HTERT RPE-1 (cell line): ENCODE measurements around the gene FGG.

ENCODE experiments used
- in situ Hi-C: fragments of 300-500 bp; cut with MboI; formaldehyde crosslinking; loops from 4 replicates; pipeline ENCODE4 v1.14.3; 2020; ENCODE audit warnings: low sequenced_read_pairs

The FGG gene

DNA sequence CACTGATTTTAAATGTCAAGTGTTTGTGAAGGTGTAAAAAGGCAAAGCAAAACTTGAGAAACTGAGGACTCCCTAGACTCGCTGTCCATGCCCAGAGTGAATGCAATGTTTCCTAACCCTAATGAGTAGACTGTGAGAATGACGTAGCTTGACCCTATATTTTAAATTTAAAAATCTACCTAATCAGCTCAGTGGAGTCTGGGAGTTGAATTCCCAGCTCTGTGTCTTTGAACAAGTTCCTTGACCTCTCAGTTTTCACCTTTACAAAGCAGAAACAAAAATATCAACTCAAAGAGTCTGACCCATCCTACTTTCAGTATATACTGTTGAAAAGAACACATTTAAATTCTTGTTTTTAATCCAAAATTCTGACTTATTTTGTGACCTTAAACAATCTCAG, 24.3 kb downstream of the FGG start:
- in situ Hi-C loops, result no loop called here

- in situ Hi-C loops, result no loop called here
These were observed 26.0 kb downstream of the FGG start for GRCh38 chr4:154586296-154587033.

- in situ Hi-C loops, result no loop called here
These were observed 27.0 kb downstream of the FGG start for GRCh38 chr4:154585369-154586018.

GRCh38 chr4:154584259-154584658, 28.2 kb downstream of the FGG start:
- in situ Hi-C loops, result no loop called here

DNA sequence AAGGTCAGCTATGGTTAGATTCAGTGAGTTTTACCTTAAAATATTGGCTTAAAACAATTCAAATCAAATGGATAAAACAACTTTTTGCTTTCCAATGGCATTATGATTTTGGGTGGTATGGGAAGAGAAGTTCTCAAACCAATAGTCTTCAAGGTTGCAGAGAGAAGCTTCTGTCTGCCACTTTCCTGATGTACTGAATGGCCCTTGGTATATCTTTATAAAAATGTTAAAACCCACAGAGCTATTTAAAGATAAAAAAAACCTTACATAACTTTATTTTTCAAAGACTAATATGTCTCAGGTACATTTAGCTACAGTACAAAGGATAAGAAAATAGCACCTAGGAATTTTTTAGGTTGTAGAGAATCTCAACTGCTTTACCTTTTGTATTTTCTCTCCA, 28.8 kb downstream of the FGG start:
- in situ Hi-C loops, result no loop called here

- in situ Hi-C loops, result no loop called here
These were observed 29.2 kb downstream of the FGG start for GRCh38 chr4:154583230-154583629.

- in situ Hi-C loops, result no loop called here
These were observed 29.7 kb downstream of the FGG start for GRCh38 chr4:154582723-154583122.

DNA sequence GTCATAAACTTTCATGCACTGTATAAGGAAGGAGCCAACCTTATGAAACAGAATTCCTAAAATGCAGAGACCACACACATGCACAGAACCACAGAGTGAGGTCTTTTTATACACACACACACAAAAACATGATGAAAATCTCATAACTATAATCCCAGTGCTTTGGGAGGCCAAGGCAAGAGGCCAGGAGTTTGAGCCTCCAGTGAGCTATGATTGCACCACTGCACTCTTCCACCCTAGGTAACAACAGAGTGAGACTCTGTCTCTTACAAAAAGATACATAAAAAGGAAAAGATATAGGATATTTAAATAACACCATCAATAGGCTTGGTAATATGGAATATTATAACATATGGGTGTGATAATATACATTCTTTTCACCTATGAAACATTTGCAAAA, 32.5 kb downstream of the FGG start:
- in situ Hi-C loops, result no loop called here

DNA sequence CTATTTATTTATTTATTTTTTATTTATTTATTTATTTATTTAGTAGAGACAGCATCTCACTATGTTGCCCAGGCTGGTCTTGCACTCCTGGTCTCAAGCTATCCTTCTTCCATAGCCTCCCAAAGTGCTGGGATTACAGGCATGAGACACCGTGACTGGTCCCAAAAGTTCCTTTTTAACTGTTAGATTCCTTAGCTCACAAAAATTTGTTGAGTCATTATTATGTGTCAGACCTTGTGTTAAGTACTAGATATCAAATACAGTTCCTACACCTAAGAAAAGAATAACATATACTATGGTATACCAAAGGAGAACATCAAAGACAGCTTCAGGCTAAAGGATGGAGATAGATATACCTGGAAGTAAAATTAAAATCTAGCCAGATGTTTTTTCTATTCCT, 33.5 kb downstream of the FGG start:
- in situ Hi-C loops, result no loop called here

DNA sequence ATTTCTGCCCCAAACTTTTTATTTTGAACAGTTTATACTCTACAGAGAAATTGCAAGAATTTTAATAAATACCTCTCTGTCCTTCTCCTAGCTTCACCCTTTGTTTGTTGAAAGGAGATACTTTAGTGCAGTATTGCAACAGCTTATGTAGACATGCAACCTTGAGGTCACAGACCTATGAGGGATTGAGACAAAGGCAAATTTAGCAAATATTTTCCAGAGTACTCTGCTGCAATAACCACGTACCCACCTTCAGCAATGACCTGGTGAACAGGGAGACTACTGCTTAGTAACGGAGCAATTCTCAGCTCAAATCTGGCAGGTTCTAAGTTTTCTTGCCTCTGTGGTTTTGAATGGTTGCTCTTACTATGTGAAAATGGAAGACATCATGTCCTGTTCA, 35.1 kb downstream of the FGG start:
- in situ Hi-C loops, result no loop called here

- in situ Hi-C loops, result no loop called here
These were observed 38.1 kb downstream of the FGG start for GRCh38 chr4:154574311-154574710.

- in situ Hi-C loops, result no loop called here
These were observed 39.1 kb downstream of the FGG start for GRCh38 chr4:154573190-154573870.

DNA sequence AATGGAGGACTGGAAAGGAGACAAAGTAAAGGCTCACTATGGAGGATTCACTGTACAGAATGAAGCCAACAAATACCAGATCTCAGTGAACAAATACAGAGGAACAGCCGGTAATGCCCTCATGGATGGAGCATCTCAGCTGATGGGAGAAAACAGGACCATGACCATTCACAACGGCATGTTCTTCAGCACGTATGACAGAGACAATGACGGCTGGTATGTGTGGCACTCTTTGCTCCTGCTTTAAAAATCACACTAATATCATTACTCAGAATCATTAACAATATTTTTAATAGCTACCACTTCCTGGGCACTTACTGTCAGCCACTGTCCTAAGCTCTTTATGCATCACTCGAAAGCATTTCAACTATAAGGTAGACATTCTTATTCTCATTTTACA, 42.9 kb downstream of the FGG start:
- in situ Hi-C loops, result no loop called here

DNA sequence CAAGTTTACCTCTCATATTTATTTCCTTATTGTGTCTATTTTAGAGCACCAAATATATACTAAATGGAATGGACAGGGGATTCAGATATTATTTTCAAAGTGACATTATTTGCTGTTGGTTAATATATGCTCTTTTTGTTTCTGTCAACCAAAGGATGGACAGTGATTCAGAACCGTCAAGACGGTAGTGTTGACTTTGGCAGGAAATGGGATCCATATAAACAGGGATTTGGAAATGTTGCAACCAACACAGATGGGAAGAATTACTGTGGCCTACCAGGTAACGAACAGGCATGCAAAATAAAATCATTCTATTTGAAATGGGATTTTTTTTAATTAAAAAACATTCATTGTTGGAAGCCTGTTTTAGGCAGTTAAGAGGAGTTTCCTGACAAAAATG, 43.4 kb downstream of the FGG start:
- in situ Hi-C loops, result no loop called here

GRCh38 chr4:154566639-154567204, 45.7 kb downstream of the FGG start:
- in situ Hi-C loops, result no loop called here

DNA sequence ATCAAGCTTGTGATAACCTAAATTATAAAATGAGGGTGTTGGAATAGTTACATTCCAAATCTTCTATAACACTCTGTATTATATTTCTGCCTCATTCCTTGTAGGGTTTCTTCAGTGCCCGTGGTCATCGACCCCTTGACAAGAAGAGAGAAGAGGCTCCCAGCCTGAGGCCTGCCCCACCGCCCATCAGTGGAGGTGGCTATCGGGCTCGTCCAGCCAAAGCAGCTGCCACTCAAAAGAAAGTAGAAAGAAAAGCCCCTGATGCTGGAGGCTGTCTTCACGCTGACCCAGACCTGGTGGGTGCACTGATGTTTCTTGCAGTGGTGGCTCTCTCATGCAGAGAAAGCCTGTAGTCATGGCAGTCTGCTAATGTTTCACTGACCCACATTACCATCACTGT, 46.8 kb downstream of the FGG start:
- in situ Hi-C loops, result no loop called here

- in situ Hi-C loops, result no loop called here
These were observed 48.1 kb downstream of the FGG start for GRCh38 chr4:154564311-154564710.

GRCh38 chr4:154562697-154563254, 49.7 kb downstream of the FGG start, which contains the start of gene FGB:
Gene FGB, plus strand, starts transcription at chr4:154563011. Its CDS starts 8 bp downstream, at chr4:154563019.
- in situ Hi-C loops, result no loop called here

DNA sequence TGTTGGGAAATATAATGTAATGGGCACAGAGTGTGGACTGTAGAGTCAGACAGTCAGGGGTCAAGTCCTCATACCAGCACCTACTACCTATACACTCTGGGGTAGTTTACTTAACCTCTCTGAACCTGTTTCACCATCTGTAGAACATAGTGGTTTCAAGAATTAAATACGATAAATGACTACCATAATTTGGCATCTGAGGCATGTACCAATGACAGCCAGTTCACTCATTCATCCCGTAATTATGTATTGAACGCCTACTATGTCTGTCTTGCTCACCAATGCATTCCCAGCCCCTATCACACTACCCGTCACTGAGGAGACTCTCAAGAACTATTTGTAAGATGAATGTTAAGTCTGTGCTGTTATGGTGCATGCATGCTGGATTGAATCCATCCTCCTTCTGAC, 51.6 kb downstream of the FGG start:
- in situ Hi-C loops, result no loop called here

- in situ Hi-C loops, result no loop called here
These were observed 52.0 kb downstream of the FGG start for GRCh38 chr4:154560419-154560801.
